H1 (cell line): Measurements from ENCODE around the gene NLRC3. TPM values are rescaled to one million over a fixed set of nuclear protein-coding genes. Genes with fewer than 3 reads are reported as not detected.

Source experiments
- polyA plus RNA-seq, 7 experiments: library from polyadenylated mRNA; depleted of rRNA in 3 of 7; stranded (reverse) in 5 of 7; unstranded in 2 of 7; fragments of >200 nt in 5 of 7; fragments of 200-250 nt in 2 of 7; gene quantifications; 1 replicate in 5 of 7; 2 replicates in 1 of 7; 4 replicates in 1 of 7; pipeline versions ENCODE4 v1.2.1 to v1.2.3, GENCODE V29; 2011 to 2013; ENCODE audit warnings: missing spikeins in 2 of 7, mixed read lengths in 2 of 7
- total RNA-seq: library from RNA; stranded (reverse); fragmentation: NEBNext Ultra II Directional; extraction: Animal tissue kit (Norgen Biotek cat#: 25700); gene quantifications from 2 replicates; pipeline ENCODE4 v1.2.1, GENCODE V29; 2021
- TF ChIP-seq, protein P1 (sequence below): IDR thresholded peaks from 2 replicates; pipeline ENCODE4 v1.6.1; 2011; ENCODE audit warnings: low read depth, mild to moderate bottlenecking, low read length; ENCODE audit not compliant: insufficient read depth

The NLRC3 gene
- total and polyA plus RNA-seq, 2 of the 8 experiments (the other 6 are each of a cell fraction or from before 2014, with no cell fraction given) = 0.18 to 0.20 TPM

DNA sequence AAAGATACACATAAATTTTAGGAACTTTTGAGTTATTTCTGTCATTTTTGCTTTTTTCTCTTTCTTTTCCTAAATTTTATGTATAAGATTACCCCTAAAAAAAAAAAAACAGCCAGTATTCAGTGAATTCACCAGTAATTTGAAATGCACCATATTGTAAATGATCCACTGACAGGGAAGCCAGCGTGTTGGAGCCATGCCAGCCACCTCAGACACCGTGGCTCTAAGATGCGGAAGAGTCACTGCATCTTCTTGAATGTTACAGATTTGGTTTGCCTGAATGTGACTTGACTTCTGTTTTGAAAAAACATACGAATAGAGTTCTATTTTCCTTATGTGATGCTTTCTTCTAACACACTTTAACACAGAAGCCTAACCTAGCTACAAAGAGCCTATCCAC lies 39.0 kb downstream of the NLRC3 start (continued):
- TF ChIP-seq, protein P1, sequence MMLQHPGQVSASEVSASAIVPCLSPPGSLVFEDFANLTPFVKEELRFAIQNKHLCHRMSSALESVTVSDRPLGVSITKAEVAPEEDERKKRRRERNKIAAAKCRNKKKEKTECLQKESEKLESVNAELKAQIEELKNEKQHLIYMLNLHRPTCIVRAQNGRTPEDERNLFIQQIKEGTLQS = no peak
